ENCODE measurements around the gene TXNRD2.
"Not testable (repeated sequence)": the region's sequence is repeated elsewhere in the genome, so short reads cannot be mapped to it uniquely, and the experiment has no call there.

The TXNRD2 gene

DNA sequence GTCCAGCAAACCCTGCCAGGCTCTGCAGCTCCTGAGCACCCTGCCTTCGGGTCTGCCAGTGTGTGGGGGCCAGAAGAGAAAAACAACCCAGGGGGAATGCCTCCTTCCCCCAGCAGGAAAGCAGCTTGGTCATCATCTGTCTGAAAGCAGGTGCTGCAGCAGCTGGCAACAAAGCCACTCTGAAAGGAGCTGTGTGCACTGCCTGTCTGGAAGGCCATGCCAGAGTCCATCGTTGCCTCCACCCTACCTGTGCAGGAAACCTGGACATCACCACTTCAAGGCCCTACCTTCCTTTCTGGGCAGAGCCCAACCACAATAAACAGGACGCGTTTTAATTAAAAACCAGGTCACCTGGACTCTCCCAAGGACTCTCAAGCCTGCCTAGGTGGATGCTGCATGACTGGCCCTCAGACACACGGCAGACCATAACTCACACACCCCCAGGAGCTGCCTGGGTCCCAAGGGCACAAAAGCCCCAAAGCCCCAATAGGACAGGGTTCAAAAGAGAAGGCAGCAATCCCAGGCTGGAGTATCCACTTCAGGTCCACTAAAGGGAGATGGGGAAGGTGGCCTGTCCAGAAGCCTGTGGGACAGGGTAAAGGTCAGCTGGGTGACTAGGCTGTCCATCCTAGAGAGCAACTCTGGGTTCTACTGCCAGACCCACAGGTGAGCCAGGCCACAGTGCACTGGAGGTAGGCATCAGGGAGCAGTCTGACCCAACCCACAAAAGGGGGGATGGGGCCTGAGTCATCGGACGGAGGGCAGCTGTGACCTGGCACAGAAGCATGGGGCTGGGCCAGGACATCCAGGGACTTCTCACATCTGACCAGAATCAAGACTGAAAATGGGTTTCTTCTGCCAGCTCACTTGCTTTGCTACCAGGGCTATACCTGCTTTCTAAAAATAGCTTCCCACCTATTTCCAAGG lies 93.1 kb downstream of the TXNRD2 start:
- no peak for DNase-seq (ENCODE audit: low read depth in 2 of 2, low spot score in 1 of 2)

DNA sequence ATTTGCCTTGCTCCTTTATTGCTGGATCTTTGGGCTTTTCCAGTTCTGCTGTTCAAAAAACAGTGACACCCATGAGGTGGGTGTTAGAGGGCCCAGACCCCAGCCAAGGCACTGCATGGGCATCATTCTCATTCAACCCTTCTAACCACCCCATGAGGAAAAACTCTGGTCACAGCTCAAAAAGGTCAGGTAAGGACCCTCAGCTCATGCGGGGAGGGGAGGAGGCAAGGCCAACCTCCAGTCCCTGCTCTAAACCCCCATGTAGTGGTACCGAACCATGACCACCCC lies 94.3 kb downstream of the TXNRD2 start:
- no peak for DNase-seq (ENCODE audit: low read depth in 2 of 2, low spot score in 1 of 2)

GRCh38 chr22:19846620-19847344 lies 94.8 kb downstream of the TXNRD2 start:
- no peak for DNase-seq (ENCODE audit: low read depth in 2 of 2, low spot score in 1 of 2)

DNA sequence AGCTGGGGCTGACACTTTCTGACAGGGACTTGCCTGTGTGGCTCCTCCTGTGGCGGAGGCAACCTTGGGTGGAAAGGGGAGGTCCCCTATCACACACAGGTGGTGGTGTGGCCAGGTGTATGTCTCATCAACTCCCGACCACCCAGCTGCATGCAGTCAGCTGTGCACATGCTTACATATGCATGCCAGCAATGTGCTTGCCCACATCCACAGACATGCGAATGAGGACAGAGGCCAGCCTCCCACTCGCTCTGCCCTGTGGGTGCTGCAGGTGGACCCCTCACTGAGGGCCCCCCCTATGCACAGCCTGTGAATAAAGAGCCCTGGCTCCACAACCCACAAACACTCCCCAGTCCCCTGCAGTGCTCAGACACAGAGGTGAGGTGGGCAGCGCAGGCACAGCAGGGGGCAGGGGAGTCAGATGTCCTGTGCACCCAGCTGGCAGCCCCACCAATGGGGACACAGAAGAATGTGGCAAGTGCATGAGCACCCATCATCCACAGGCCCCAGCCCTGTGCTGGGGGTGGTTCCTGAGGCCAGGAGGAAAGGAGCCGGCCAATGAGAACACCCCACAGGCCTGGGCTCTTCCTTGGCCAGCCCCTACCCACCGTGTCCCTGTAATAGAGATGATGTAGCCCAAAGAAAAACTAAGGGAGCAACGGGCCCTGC lies 96.4 kb downstream of the TXNRD2 start:
- DNase-seq (ENCODE audit: low read depth in 2 of 2, low spot score in 1 of 2) = no peak

DNA sequence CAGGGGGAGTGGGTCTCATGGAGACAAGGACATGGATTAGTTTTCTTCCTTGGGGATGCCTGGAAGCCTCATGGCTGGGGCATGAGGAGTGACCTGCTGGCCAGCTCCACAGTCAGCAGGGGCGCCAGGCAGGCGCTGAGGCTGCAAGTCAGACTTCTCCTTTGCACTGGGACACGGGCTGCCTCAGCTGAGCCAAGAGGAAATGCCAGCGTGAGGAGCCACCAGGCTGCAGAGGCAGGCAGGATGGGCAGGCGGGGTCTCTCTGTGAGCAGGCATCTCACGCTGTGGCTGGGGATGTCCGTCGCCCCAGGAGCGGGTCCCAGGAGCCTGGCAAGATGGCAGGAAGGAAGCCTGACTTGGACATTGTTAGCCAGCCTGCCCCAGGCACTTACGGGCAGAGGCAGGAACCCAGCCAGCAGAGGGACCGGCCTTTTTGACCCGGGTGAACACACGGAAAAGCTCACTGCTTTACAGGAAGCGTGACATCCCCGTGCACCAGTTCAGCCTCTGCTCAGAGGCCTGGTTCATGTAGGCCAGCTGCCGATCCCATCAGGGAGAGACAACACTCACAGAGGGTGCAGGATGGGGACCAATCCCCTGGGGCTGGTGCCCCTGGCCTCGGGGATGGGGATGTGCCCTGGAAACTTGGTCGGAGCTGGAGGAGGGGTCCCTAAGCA lies 97.1 kb downstream of the TXNRD2 start:
- DNase-seq (ENCODE audit: low read depth in 2 of 2, low spot score in 1 of 2) = no peak

DNA sequence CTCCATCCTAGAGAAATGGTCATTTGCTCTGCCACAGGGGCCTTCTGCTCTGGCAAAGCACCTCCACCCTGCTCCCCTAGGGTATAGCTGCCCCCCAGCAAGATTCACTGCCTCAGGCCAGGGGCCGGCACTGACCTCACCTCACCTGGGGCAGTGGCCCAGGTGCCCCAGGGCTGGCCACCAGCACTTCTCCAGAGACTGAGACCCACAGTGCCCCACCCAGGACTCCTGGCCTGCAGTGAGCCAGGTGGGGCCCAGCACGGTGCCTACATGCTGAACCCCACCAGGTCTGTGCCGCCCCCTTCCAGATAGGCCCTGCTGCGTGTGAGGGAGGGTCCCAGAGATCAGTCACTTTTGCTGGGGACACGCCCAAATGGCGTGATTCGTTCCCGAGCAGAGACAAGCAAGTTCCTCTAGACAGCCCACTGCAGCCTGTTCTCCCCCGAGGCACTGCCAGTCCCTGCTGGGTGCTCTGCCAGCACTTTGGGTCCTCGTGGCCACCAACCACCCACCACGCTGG lies 97.7 kb downstream of the TXNRD2 start:
- no peak for DNase-seq (ENCODE audit: low read depth in 2 of 2, low spot score in 1 of 2)

GRCh38 chr22:19843107-19843856 lies 98.3 kb downstream of the TXNRD2 start:
- no peak for DNase-seq (ENCODE audit: low read depth in 2 of 2, low spot score in 1 of 2)

DNA sequence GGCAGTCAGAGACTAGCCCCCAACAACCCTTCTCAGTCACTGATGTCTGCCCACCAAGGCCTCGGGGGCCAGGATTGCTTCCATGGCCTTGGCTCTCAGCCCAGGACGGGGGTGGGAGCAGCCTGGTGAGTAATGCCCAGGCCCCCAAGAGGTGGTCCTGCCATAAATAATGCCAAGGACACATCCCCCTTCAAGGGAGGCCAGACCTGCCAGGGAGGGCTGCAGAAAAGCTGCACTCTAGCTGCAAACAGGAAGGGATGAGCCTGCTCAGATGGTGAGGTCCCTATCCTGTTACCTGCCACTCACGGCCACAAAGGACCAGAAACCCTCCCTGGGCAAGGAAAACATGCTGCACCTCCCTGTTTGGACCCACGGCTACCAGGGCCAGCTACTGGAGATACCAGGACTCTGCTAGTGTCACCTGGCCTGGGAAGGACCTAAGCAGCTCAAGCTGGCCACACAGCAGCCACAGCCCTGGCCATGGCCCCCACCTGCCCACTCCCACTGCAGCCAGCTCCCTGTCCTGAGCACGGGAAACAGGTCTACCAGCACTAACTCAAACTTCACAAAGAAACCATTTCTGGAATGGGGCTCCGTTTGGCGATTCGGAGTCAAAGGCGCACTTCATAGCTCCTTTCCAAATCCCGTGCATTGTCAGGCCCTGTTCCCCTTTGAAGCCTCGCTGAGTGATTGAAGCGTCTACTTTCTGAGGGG lies 99.1 kb downstream of the TXNRD2 start:
- no peak for DNase-seq (ENCODE audit: low read depth in 2 of 2, low spot score in 1 of 2)

- DNase-seq (ENCODE audit: low read depth in 2 of 2, low spot score in 1 of 2) = no peak
Measured at GRCh38 chr22:19841641-19842392, 99.8 kb downstream of the TXNRD2 start.

- no peak for DNase-seq (ENCODE audit: low read depth in 2 of 2, low spot score in 1 of 2)
Measured at GRCh38 chr22:19840955-19841640, 100.5 kb downstream of the TXNRD2 start.

GRCh38 chr22:19840059-19840458 lies 101.6 kb downstream of the TXNRD2 start:
- DNase-seq (ENCODE audit: low read depth in 2 of 2, low spot score in 1 of 2) = no peak

DNA sequence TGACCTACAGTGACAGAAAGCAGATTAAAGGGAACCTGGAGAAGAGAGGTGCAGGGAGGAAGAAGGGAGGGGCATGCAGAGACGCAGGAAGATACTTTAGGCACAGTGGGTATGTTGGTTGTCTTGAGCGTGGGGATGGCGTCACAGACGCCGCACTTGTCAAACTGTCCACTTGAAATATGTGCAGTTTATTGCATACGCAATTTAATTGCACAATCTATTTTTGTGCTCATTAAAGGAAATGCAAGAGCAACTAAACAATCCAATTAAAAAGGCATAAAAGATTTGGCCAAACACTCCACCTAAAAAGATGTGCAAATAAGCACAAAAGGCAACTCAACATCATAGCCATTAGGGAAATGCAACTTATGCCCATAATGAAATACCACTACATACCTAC lies 103.7 kb downstream of the TXNRD2 start:
- DNase-seq (ENCODE audit: low read depth in 2 of 2, low spot score in 1 of 2) = no peak

- no peak for DNase-seq (ENCODE audit: low read depth in 2 of 2, low spot score in 1 of 2)
Measured at GRCh38 chr22:19836512-19836911, 105.1 kb downstream of the TXNRD2 start.

GRCh38 chr22:19834599-19834998 lies 107.0 kb downstream of the TXNRD2 start:
- no peak for DNase-seq (ENCODE audit: low read depth in 2 of 2, low spot score in 1 of 2)

DNA sequence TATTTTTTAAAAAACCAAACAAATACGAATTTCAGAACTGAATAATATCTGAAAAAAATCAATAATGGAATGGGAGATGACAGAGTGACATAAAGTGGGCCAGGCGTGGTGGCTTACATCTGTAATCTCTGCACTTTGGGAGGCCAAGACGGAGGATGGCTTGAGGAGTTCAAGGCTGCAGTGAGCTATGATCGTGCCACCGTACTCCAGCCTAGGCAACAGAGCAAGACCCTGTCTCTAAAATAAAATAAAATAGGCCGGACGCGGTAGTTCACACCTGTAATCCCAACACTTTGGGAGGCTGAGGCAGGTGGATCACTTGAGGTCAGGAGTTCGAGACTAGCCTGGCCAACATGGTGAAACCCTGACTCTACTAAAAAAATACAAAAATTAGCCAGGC lies 108.3 kb downstream of the TXNRD2 start:
- not testable (repeated sequence) for DNase-seq (ENCODE audit: low read depth in 2 of 2, low spot score in 1 of 2)

DNA sequence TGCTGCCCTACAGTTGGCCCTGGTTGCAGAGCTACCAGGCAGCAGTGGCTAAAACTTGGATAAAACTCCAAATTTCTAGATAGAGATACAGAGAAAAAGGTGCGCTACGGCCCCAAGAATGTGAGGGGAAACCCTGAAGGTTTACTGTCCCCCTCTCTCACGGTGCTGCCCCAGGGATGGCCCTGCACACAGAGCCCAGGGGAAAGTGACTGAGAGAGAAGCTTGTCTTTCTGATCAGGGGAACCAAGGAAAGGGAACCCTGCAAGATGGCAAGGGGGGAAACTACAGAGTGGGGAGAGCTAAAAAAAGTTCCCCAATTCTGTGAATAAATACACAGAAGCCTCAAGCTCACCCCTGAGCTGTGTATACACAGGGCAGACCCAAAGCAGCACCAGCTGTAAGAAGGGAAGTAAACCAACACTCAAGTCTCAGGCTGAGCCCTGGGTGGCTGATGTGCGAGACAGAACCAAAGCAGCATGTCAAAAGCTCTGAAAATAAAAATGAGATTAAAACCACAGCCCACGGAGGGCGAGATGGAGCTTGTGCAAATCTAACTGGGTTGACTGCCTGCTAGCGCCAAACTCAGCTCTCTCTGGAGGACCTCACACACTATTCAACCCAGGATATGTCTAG lies 109.0 kb downstream of the TXNRD2 start:
- no peak for DNase-seq (ENCODE audit: low read depth in 2 of 2, low spot score in 1 of 2)

- DNase-seq (ENCODE audit: low read depth in 2 of 2, low spot score in 1 of 2) = not testable (repeated sequence)
Measured at GRCh38 chr22:19831979-19832378, 109.6 kb downstream of the TXNRD2 start.

- no peak for DNase-seq (ENCODE audit: low read depth in 2 of 2, low spot score in 1 of 2)
Measured at GRCh38 chr22:19831016-19831415, 110.6 kb downstream of the TXNRD2 start.

Measured in stimulated activated CD8-positive, alpha-beta memory T cell treated with anti-CD3 and anti-CD28 coated beads, Interleukin-4, amount 100 ng/mL, for 1 hour (primary cell).